Keratinocyte (primary cell): ENCODE data around the gene PSMB2. TPM values are rescaled to one million over a fixed set of nuclear protein-coding genes. Genes with fewer than 3 reads are reported as not detected.

Experiments used
- DNase-seq: peaks from one replicate; pipeline ENCODE4 v3.0.0-alpha.2; 2011; ENCODE audit warnings: low read depth, missing footprints, low spot score
- FAIRE-seq: peaks from 2 replicates; lab custom pipeline; 2011; peaks lifted over from hg19 to GRCh38; lab: Jason Lieb, UNC
- H2AFZ ChIP-seq: 2 replicates; pipeline ENCODE4 v1.6.0; 2012; ENCODE audit warnings: low read length, control low read depth, inconsistent platforms; ENCODE audit not compliant: control insufficient read depth
- H3K27ac ChIP-seq: 2 replicates; pipeline ENCODE4 v1.5.1; 2011; ENCODE audit warnings: low read length; ENCODE audit not compliant: control insufficient read depth, insufficient read depth
- H3K27me3 ChIP-seq: 3 replicates; pipeline ENCODE4 v1.6.0; 2011; ENCODE audit warnings: low read length; ENCODE audit not compliant: control insufficient read depth, insufficient read depth; ENCODE audit errors: extremely low read depth
- H3K36me3 ChIP-seq, 2 experiments: 2 replicates in 1 of 2; 3 replicates in 1 of 2; pipeline ENCODE4 v1.5.1; 2011; ENCODE audit warnings: low read length in 2 of 2, mild to moderate bottlenecking in 1 of 2; ENCODE audit not compliant: control insufficient read depth in 2 of 2, insufficient read depth in 2 of 2; ENCODE audit errors: extremely low read depth in 1 of 2
- H3K4me1 ChIP-seq: 3 replicates; pipeline ENCODE4 v1.5.1; 2011; ENCODE audit warnings: low read length; ENCODE audit not compliant: control insufficient read depth, insufficient read depth; ENCODE audit errors: extremely low read depth
- H3K4me2 ChIP-seq: 3 replicates; pipeline ENCODE4 v1.6.0; 2011; ENCODE audit warnings: low read depth, low read length; ENCODE audit not compliant: control insufficient read depth, insufficient read depth; ENCODE audit errors: extremely low read depth
- H3K4me3 ChIP-seq, 3 experiments: fragments of 200-600 bp in 1 of 3; sonication (generic) in 1 of 3; 2 replicates in 2 of 3; 3 replicates in 1 of 3; pipeline ENCODE4 v1.5.1; 2011 to 2016; ENCODE audit warnings: low read length in 3 of 3, mild to moderate bottlenecking in 3 of 3, control low read depth in 2 of 3, inconsistent platforms in 1 of 3, low read depth in 1 of 3, mixed read lengths in 1 of 3, mixed run types in 1 of 3, moderate library complexity in 1 of 3; ENCODE audit not compliant: control insufficient read depth in 2 of 3, insufficient read depth in 2 of 3; ENCODE audit errors: extremely low read depth in 1 of 3
- H3K79me2 ChIP-seq: 2 replicates; pipeline ENCODE4 v1.6.0; 2012; ENCODE audit warnings: low read length; ENCODE audit not compliant: control insufficient read depth, insufficient read depth
- H3K9ac ChIP-seq: 3 replicates; pipeline ENCODE4 v1.6.0; 2011; ENCODE audit warnings: low read length; ENCODE audit not compliant: control insufficient read depth, insufficient read depth; ENCODE audit errors: extremely low read depth
- H3K9me1 ChIP-seq: 3 replicates; pipeline ENCODE4 v1.6.0; 2011; ENCODE audit warnings: low read length; ENCODE audit not compliant: control insufficient read depth, insufficient read depth; ENCODE audit errors: extremely low read depth
- H3K9me3 ChIP-seq: 2 replicates; pipeline ENCODE4 v1.5.1; 2012; ENCODE audit warnings: low read depth, low read length; ENCODE audit not compliant: control insufficient read depth
- H4K20me1 ChIP-seq: 3 replicates; pipeline ENCODE4 v1.6.0; 2011; ENCODE audit warnings: low read length; ENCODE audit not compliant: control insufficient read depth, insufficient read depth; ENCODE audit errors: extremely low read depth
- CTCF ChIP-seq, 3 experiments: IDR thresholded peaks in 1 of 3; conservative IDR thresholded peaks in 1 of 3; optimal IDR thresholded peaks in 1 of 3; 2 replicates in 2 of 3; 3 replicates in 1 of 3; pipeline versions ENCODE3 to v1.5.1; 2011; ENCODE audit warnings: low read length in 3 of 3, mild to moderate bottlenecking in 3 of 3, moderate library complexity in 2 of 3, control low read depth in 1 of 3, inconsistent platforms in 1 of 3; ENCODE audit not compliant: insufficient read depth in 2 of 3; ENCODE audit errors: extremely low read depth in 1 of 3
- EZH2 ChIP-seq: IDR thresholded peaks from one replicate; pipeline ENCODE4 v1.6.1; 2012; ENCODE audit warnings: inconsistent platforms, mild to moderate bottlenecking, low read length, moderate library complexity
- dilution Hi-C: fragments of 300-500 bp; cut with MboI; formaldehyde crosslinking; loops from one replicate; pipeline ENCODE4 v1.7.0; 2020; ENCODE audit warnings: low sequenced_read_pairs; ENCODE audit not compliant: extremely low pct_ligation_motif_present
- polyA plus RNA-seq, 5 experiments: library from polyadenylated mRNA; depleted of rRNA in 3 of 5; stranded (reverse) in 3 of 5; stranded (forward) in 1 of 5; unstranded in 1 of 5; fragments of >200 nt; gene quantifications; 1 replicate in 1 of 5; 2 replicates in 3 of 5; 3 replicates in 1 of 5; pipeline versions ENCODE4 v1.2.1 to v1.2.3, GENCODE V29; 2011 to 2012; ENCODE audit warnings: missing spikeins in 2 of 5, low read depth in 1 of 5, low replicate concordance in 1 of 5

PSMB2 gene
- polyA plus RNA-seq, 1 donor (not counting 4 experiments of a cell fraction or from before 2014, with no cell fraction given) = 108 TPM

GRCh38 chr1:35646043-35646442 lies 4.7 kb upstream of the PSMB2 start:
- Histone ChIP-seq H3K9me3 (no peaks in the 10 kb centered on the region), H3K9me1 (no peaks in the 10 kb centered on the region), H3K79me2 (peaks cover 3% of the 10 kb centered on the region), H3K4me1 (no peaks in the 10 kb centered on the region), H3K27me3 (peaks cover 10% of the 10 kb centered on the region), H3K4me2 (no peak overlapping the region), H2AFZ (no peak overlapping the region), H3K9ac (no peak overlapping the region), H3K27ac (no peak overlapping the region), H3K36me3 (no peaks in the 10 kb centered on the region), H4K20me1 (no peaks in the 10 kb centered on the region), H3K4me3 (no peak overlapping the region)
- no peak for TF ChIP-seq EZH2
- TF ChIP-seq CTCF (optimal IDR thresholded peaks at IDR 0.05 in 1 of 3, IDR thresholded peaks at IDR 0.05 in 1 of 3, conservative IDR thresholded peaks at IDR 0.05 in 1 of 3; ENCODE audit: extremely low read depth in 1 of 3, insufficient read depth in 2 of 3, low read length in 3 of 3) = peak; percentile 23 to 25 (median 24)
- FAIRE-seq = no peak
- dilution Hi-C loops = no loop called here
- DNase-seq = no peak

GRCh38 chr1:35644204-35644603 lies 2.9 kb upstream of the PSMB2 start:
- peaks cover 22% of the 10 kb centered on the region for H3K79me2 ChIP-seq
- dilution Hi-C loops = no loop called here
- H3K9me1 ChIP-seq = no peaks in the 10 kb centered on the region
- peaks cover 7% of the 10 kb centered on the region for H3K27me3 ChIP-seq
- no peak overlapping the region for H3K4me2 ChIP-seq
- H3K36me3 ChIP-seq = no peaks in the 10 kb centered on the region
- TF ChIP-seq CTCF (optimal IDR thresholded peaks at IDR 0.05 in 1 of 3, IDR thresholded peaks at IDR 0.05 in 1 of 3, conservative IDR thresholded peaks at IDR 0.05 in 1 of 3; ENCODE audit: extremely low read depth in 1 of 3, insufficient read depth in 2 of 3, low read length in 3 of 3) = no peak
- TF ChIP-seq EZH2 = no peak
- peaks cover 5% of the 10 kb centered on the region for H3K4me1 ChIP-seq
- H4K20me1 ChIP-seq = peaks cover 3% of the 10 kb centered on the region
- no peak overlapping the region for H3K27ac ChIP-seq
- FAIRE-seq (no peak), DNase-seq (no peak)
- H3K9ac ChIP-seq = no peak overlapping the region
- no peak overlapping the region for H3K4me3 ChIP-seq
- H3K9me3 ChIP-seq = no peaks in the 10 kb centered on the region
- no peak overlapping the region for H2AFZ ChIP-seq
